SK-N-SH (cell line): ENCODE results near the gene IL31RA.

Source experiments
- FOSL2 ChIP-seq: IDR thresholded peaks from 2 replicates; pipeline ENCODE4 v1.4.0; 2012; ENCODE audit warnings: low read depth, mild to moderate bottlenecking, moderate library complexity, borderline replicate concordance
- GABPA ChIP-seq: IDR thresholded peaks from 2 replicates; pipeline ENCODE4 v1.4.0; 2012; ENCODE audit warnings: low read depth, mild to moderate bottlenecking
- IRF3 ChIP-seq: fragments of 150-350 bp; IDR thresholded peaks from 2 replicates; pipeline ENCODE4 v1.6.1; 2016; ENCODE audit warnings: mild to moderate bottlenecking, low read depth, low read length
- NRF1 ChIP-seq: IDR thresholded peaks from 2 replicates; pipeline ENCODE4 v1.6.1; 2012; ENCODE audit warnings: low read depth, mild to moderate bottlenecking, low read length
- POLR2AphosphoS5 ChIP-seq: IDR thresholded peaks from 2 replicates; pipeline ENCODE4 v1.6.1; 2012; ENCODE audit warnings: low read depth, low read length
- RAD21 ChIP-seq: IDR thresholded peaks from 2 replicates; pipeline ENCODE4 v1.6.1; 2012; ENCODE audit warnings: mild to moderate bottlenecking, low read length
- RCOR1 ChIP-seq: fragments of 150-350 bp; IDR thresholded peaks from 2 replicates; pipeline ENCODE4 v1.6.1; 2017; ENCODE audit warnings: antibody characterized with exemption, low read length
- SMC3 ChIP-seq: IDR thresholded peaks from 2 replicates; pipeline ENCODE4 v1.6.1; 2012; ENCODE audit warnings: low read depth, low read length, improper control_type of control experiment
- TAF1 ChIP-seq: IDR thresholded peaks from 2 replicates; pipeline ENCODE4 v1.6.1; 2012; ENCODE audit warnings: low read depth, mild to moderate bottlenecking, low read length, moderate library complexity, borderline replicate concordance
- USF1 ChIP-seq: IDR thresholded peaks from 2 replicates; pipeline ENCODE4 v1.4.0; 2012; ENCODE audit warnings: low read depth, borderline replicate concordance
- TF ChIP-seq, protein P1 (sequence below): fragments of 200-600 bp; sonication (generic); IDR thresholded peaks from 2 replicates; pipeline ENCODE4 v1.6.1; 2017; ENCODE audit warnings: antibody characterized with exemption, mild to moderate bottlenecking, moderate library complexity
- TF ChIP-seq, protein P2 (sequence below): IDR thresholded peaks from 2 replicates; pipeline ENCODE4 v1.6.1; 2012; ENCODE audit warnings: mild to moderate bottlenecking, low read depth, low read length, moderate library complexity

GRCh38 chr5:55832446-55832845 is 18.7 kb upstream of the IL31RA start:
- TF ChIP-seq, protein P1, sequence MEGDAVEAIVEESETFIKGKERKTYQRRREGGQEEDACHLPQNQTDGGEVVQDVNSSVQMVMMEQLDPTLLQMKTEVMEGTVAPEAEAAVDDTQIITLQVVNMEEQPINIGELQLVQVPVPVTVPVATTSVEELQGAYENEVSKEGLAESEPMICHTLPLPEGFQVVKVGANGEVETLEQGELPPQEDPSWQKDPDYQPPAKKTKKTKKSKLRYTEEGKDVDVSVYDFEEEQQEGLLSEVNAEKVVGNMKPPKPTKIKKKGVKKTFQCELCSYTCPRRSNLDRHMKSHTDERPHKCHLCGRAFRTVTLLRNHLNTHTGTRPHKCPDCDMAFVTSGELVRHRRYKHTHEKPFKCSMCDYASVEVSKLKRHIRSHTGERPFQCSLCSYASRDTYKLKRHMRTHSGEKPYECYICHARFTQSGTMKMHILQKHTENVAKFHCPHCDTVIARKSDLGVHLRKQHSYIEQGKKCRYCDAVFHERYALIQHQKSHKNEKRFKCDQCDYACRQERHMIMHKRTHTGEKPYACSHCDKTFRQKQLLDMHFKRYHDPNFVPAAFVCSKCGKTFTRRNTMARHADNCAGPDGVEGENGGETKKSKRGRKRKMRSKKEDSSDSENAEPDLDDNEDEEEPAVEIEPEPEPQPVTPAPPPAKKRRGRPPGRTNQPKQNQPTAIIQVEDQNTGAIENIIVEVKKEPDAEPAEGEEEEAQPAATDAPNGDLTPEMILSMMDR = no peak
- TF ChIP-seq, protein P2, sequence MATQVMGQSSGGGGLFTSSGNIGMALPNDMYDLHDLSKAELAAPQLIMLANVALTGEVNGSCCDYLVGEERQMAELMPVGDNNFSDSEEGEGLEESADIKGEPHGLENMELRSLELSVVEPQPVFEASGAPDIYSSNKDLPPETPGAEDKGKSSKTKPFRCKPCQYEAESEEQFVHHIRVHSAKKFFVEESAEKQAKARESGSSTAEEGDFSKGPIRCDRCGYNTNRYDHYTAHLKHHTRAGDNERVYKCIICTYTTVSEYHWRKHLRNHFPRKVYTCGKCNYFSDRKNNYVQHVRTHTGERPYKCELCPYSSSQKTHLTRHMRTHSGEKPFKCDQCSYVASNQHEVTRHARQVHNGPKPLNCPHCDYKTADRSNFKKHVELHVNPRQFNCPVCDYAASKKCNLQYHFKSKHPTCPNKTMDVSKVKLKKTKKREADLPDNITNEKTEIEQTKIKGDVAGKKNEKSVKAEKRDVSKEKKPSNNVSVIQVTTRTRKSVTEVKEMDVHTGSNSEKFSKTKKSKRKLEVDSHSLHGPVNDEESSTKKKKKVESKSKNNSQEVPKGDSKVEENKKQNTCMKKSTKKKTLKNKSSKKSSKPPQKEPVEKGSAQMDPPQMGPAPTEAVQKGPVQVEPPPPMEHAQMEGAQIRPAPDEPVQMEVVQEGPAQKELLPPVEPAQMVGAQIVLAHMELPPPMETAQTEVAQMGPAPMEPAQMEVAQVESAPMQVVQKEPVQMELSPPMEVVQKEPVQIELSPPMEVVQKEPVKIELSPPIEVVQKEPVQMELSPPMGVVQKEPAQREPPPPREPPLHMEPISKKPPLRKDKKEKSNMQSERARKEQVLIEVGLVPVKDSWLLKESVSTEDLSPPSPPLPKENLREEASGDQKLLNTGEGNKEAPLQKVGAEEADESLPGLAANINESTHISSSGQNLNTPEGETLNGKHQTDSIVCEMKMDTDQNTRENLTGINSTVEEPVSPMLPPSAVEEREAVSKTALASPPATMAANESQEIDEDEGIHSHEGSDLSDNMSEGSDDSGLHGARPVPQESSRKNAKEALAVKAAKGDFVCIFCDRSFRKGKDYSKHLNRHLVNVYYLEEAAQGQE = no peak
- TF ChIP-seq IRF3 (no peak), GABPA (no peak), USF1 (no peak), RCOR1 (no peak), TAF1 (no peak), NRF1 (no peak), RAD21 (no peak), POLR2AphosphoS5 (no peak), FOSL2 (no peak), SMC3 (no peak)
